ENCODE measurements around the gene HLTF. TPM values are rescaled to one million over a fixed set of nuclear protein-coding genes. Genes with fewer than 3 reads are reported as not detected.

Gene HLTF
- total and polyA plus RNA-seq, 2 of the 4 experiments (the other 2 are of a cell fraction), result 12.6 to 39.1 TPM

DNA sequence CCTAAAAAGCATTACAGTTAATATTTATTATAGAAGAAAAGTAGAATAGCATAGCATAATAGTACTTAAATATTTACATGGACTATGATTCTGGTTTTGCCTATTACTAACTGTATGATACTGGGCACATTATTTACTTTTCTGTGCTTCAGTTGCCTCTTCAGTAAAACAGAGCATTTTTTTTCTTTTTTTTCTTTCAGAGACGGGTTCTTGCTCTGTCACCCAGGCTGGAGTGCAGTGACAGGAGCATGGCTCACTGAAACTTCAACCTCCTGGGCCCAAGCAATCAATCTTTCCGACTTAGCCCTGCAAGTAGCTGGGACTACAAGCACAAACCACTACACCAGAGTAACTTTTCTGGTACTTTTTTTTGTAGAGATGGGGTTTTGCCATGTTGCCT is 48.0 kb downstream of the HLTF start:
- no peak for DNase-seq
- Histone ChIP-seq H2BK15ac (ENCODE audit: low read depth, low read length) (no peak overlapping the region), H4K20me1 (ENCODE audit: insufficient read depth, low read length) (no peaks in the 10 kb centered on the region), H2BK20ac (ENCODE audit: low read depth, low read length) (no peak overlapping the region), H3K4me2 (ENCODE audit: low read depth, low read length) (no peak overlapping the region), H3K9me3 (ENCODE audit: control insufficient read depth, insufficient read depth, low read length) (no peaks in the 10 kb centered on the region), H3K56ac (ENCODE audit: extremely low read depth, insufficient read depth, low read length) (no peak overlapping the region), H3K18ac (ENCODE audit: low read depth, low read length) (no peak overlapping the region), H3K79me1 (ENCODE audit: low read depth in 1 of 2, low read length in 2 of 2) (no peaks in the 10 kb centered on the region; a peak in 1 of 4 replicates), H2AK5ac (ENCODE audit: low read depth, low read length) (no peak overlapping the region), H2BK5ac (ENCODE audit: low read depth, low read length, poor library complexity, severe bottlenecking) (no peak overlapping the region), H2BK120ac (ENCODE audit: low read depth, low read length) (no peak overlapping the region), H3K14ac (replicated peaks; ENCODE audit: low read depth, low read length) (no peak overlapping the region), H3K27me3 (ENCODE audit: control insufficient read depth, insufficient read depth, low read length) (no peaks in the 10 kb centered on the region), H3K9me1 (ENCODE audit: insufficient read depth, low read length) (no peaks in the 10 kb centered on the region), H4K8ac (ENCODE audit: low read depth in 2 of 2, low read length in 2 of 2) (no peak overlapping the region), H3K9ac (ENCODE audit: low read depth, low read length) (no peak overlapping the region), H3K4ac (ENCODE audit: low read depth, low read length) (no peak overlapping the region), H3K36me3 (ENCODE audit: control insufficient read depth, insufficient read depth, low read length) (peaks cover 14% of the 10 kb centered on the region), H3K4me3 (ENCODE audit: insufficient read depth, low read depth, low read length) (no peak overlapping the region), H4K5ac (ENCODE audit: low read depth, low read length) (no peak overlapping the region), H4K91ac (ENCODE audit: insufficient read depth, low read depth, low read length) (no peak overlapping the region), H3K23ac (ENCODE audit: low read depth, low read length) (no peak overlapping the region), H2AFZ (replicated peaks; ENCODE audit: low read length, poor library complexity) (no peak overlapping the region), H2AK9ac (replicated peaks; ENCODE audit: low read depth, low read length, poor library complexity) (no peak overlapping the region), H3K27ac (ENCODE audit: insufficient read depth, low read length) (no peak overlapping the region), H3K4me1 (ENCODE audit: control insufficient read depth, insufficient read depth, low read length) (no peaks in the 10 kb centered on the region)
- intact Hi-C loops (cut with micrococcal nuclease), result no loop called here
- CTCF ChIA-PET, result no interaction called here
- no CpG with 5 or more reads among the region's 2 CpGs for WGBS, 2 experiments (ENCODE audit: extremely low coverage in 2 of 2, insufficient read length in 1 of 2)
- no TSS peak for BruUV-seq (replicated peaks)
- ATAC-seq (ENCODE audit: low read depth), result no peak
- in situ Hi-C loops (cut with MboI; ENCODE audit: low sequenced_read_pairs), result no loop called here
- POLR2A ChIA-PET (ENCODE audit: unreplicated experiment), result no interaction called here
- TF ChIP-seq CEBPB (IDR thresholded peaks at IDR 0.05; ENCODE audit: low read depth, low read length) (no peak), RCOR1 (IDR thresholded peaks at IDR 0.05; ENCODE audit: insufficient replicate concordance, low read length) (no peak), MXI1 (IDR thresholded peaks at IDR 0.05; ENCODE audit: borderline replicate concordance, low read depth, low read length) (no peak), CHD1 (IDR thresholded peaks at IDR 0.05; ENCODE audit: low read depth, low read length) (no peak), FOS (IDR thresholded peaks at IDR 0.05; ENCODE audit: low read depth, low read length) (no peak), MAZ (IDR thresholded peaks at IDR 0.05; ENCODE audit: borderline replicate concordance, low read depth, low read length) (no peak)
- dilution Hi-C loops (cut with HindIII; ENCODE audit: low sequenced_read_pairs, unreplicated experiment), result no loop called here

Measured in IMR-90 (cell line).